K562 (cell line): ENCODE results near the gene FAM50A. TPM values are rescaled to one million over a fixed set of nuclear protein-coding genes. Genes with fewer than 3 reads are reported as not detected.
A peak's percentile ranks its signal among the peaks of the same experiment; 100 is the strongest.

ENCODE experiments used
- CHD2 ChIP-seq: IDR thresholded peaks from 2 replicates; pipeline ENCODE4 v1.6.1; 2011; ENCODE audit warnings: low read depth, low read length
- KAT2B ChIP-seq: IDR thresholded peaks from one replicate; pipeline ENCODE4 v1.6.1; 2012; ENCODE audit warnings: low read depth, mild to moderate bottlenecking, control low read depth, inconsistent platforms, low read length, moderate library complexity
- MBD2 ChIP-seq: sonication (generic); IDR thresholded peaks from 2 replicates; pipeline ENCODE4 v1.6.1; 2016; ENCODE audit warnings: low read depth, borderline replicate concordance
- NELFE ChIP-seq: IDR thresholded peaks from 2 replicates; pipeline ENCODE4 v1.6.1; 2011; ENCODE audit warnings: mild to moderate bottlenecking; ENCODE audit not compliant: insufficient read depth, insufficient read length
- NFIX ChIP-seq: fragments of 250-450 bp; sonication (Bioruptor Pico); IDR thresholded peaks from 2 replicates; pipeline ENCODE4 v1.4.0; 2020; ENCODE audit warnings: low read depth, mild to moderate bottlenecking, moderate library complexity
- POLR2AphosphoS5 ChIP-seq: IDR thresholded peaks from 2 replicates; pipeline ENCODE4 v1.6.1; 2011; ENCODE audit warnings: mild to moderate bottlenecking, low read depth, low read length, moderate library complexity; ENCODE audit not compliant: control insufficient read depth, insufficient read depth
- PRMT5 ChIP-seq: sonication (generic); formaldehyde crosslinking; IDR thresholded peaks from 2 replicates; pipeline ENCODE4 v1.5.0; 2020; ENCODE audit warnings: missing genetic modification reagents
- RFX7 ChIP-seq: fragments of 250-450 bp; sonication (Bioruptor Pico); IDR thresholded peaks from 2 replicates; pipeline ENCODE4 v1.5.1; 2021; ENCODE audit warnings: mild to moderate bottlenecking
- SAP30 ChIP-seq: fragments of 200-600 bp; sonication (generic); IDR thresholded peaks from 2 replicates; pipeline ENCODE4 v1.6.1; 2012; ENCODE audit warnings: borderline replicate concordance, low read depth, mild to moderate bottlenecking, moderate library complexity, low read length, control low read depth, inconsistent platforms; ENCODE audit not compliant: insufficient read depth, poor library complexity, severe bottlenecking
- SMC3 ChIP-seq: conservative IDR thresholded peaks from 2 replicates; pipeline ENCODE4 v1.6.1; 2011; ENCODE audit warnings: low read depth, low read length, improper control_type of control experiment; ENCODE audit not compliant: insufficient read depth
- TGIF2 ChIP-seq: sonication (generic); formaldehyde crosslinking; IDR thresholded peaks from 2 replicates; pipeline ENCODE4 v1.8.1; 2022; ENCODE audit warnings: mild to moderate bottlenecking, missing genetic modification reagents, moderate library complexity
- VEZF1 ChIP-seq: fragments of 200-800 bp; sonication (Bioruptor generic); IDR thresholded peaks from 2 replicates; pipeline ENCODE4 v1.6.1; 2017; ENCODE audit warnings: missing genetic modification characterization, missing compliant biosample characterization
- ZBTB1 ChIP-seq: sonication (generic); formaldehyde crosslinking; IDR thresholded peaks from 2 replicates; pipeline ENCODE4 v1.8.1; 2023; ENCODE audit warnings: missing genetic modification reagents, low read depth, mild to moderate bottlenecking, borderline replicate concordance
- ZBTB2 ChIP-seq: fragments of 450-650 bp; IDR thresholded peaks from 2 replicates; pipeline ENCODE4 v1.6.1; 2016; ENCODE audit warnings: antibody characterized with exemption
- ZNF224 ChIP-seq: sonication (generic); formaldehyde crosslinking; IDR thresholded peaks from 2 replicates; pipeline ENCODE4 v1.8.0; 2022; ENCODE audit warnings: mild to moderate bottlenecking, missing genetic modification reagents
- ZSCAN29 ChIP-seq: fragments of 450-650 bp; IDR thresholded peaks from 2 replicates; pipeline ENCODE4 v1.6.1; 2017
- polyA plus RNA-seq, 8 experiments: library from polyadenylated mRNA; depleted of rRNA in 4 of 8; stranded (reverse) in 5 of 8; unstranded in 3 of 8; fragments of >200 nt; fragmentation: Nextera tagmentation in 2 of 8; fragmentation: Illumina TruSeq in 1 of 8; extraction: Ambion mirVana in 2 of 8; extraction: Trizol in 1 of 8; gene quantifications; 2 replicates each; pipeline versions ENCODE4 v1.2.1 to v1.2.3, GENCODE V29; 2011 to 2014; ENCODE audit warnings: inconsistent platforms in 1 of 8, missing spikeins in 1 of 8
- total RNA-seq, 7 experiments: library from RNA; depleted of rRNA in 6 of 7; stranded (reverse); fragments of >200 nt in 6 of 7; fragmentation: Illumina TruSeq in 2 of 7; extraction: Trizol in 2 of 7; gene quantifications; 2 replicates each; pipeline versions ENCODE4 v1.2.1 to v1.2.3, GENCODE V29; 2011 to 2021; ENCODE audit warnings: low replicate concordance in 1 of 7
- TF ChIP-seq, protein P1 (sequence below): fragments of 150-350 bp; IDR thresholded peaks from 2 replicates; pipeline ENCODE4 v1.6.1; 2014; ENCODE audit warnings: low read depth, mild to moderate bottlenecking, low read length, borderline replicate concordance

FAM50A gene
- total and polyA plus RNA-seq, 9 of the 15 experiments (the other 6 are each of a cell fraction or from before 2014, with no cell fraction given) = 4.4 to 114 (median 67.3) TPM

- TF ChIP-seq ZBTB2 (no peak), SAP30 (no peak), ZSCAN29 (no peak), POLR2AphosphoS5 (no peak), VEZF1 (CRISPR knock-in tag) (peak; percentile 93), CHD2 (peak; percentile 67), NELFE (no peak), ZBTB1 (CRISPR knock-in tag) (peak; percentile 99), PRMT5 (CRISPR knock-in tag) (no peak), SMC3 (no peak), RFX7 (no peak), NFIX (CRISPR knock-in tag) (no peak), MBD2 (no peak), KAT2B (no peak), TGIF2 (CRISPR knock-in tag) (no peak), ZNF224 (CRISPR knock-in tag) (no peak)
- TF ChIP-seq, protein P1, sequence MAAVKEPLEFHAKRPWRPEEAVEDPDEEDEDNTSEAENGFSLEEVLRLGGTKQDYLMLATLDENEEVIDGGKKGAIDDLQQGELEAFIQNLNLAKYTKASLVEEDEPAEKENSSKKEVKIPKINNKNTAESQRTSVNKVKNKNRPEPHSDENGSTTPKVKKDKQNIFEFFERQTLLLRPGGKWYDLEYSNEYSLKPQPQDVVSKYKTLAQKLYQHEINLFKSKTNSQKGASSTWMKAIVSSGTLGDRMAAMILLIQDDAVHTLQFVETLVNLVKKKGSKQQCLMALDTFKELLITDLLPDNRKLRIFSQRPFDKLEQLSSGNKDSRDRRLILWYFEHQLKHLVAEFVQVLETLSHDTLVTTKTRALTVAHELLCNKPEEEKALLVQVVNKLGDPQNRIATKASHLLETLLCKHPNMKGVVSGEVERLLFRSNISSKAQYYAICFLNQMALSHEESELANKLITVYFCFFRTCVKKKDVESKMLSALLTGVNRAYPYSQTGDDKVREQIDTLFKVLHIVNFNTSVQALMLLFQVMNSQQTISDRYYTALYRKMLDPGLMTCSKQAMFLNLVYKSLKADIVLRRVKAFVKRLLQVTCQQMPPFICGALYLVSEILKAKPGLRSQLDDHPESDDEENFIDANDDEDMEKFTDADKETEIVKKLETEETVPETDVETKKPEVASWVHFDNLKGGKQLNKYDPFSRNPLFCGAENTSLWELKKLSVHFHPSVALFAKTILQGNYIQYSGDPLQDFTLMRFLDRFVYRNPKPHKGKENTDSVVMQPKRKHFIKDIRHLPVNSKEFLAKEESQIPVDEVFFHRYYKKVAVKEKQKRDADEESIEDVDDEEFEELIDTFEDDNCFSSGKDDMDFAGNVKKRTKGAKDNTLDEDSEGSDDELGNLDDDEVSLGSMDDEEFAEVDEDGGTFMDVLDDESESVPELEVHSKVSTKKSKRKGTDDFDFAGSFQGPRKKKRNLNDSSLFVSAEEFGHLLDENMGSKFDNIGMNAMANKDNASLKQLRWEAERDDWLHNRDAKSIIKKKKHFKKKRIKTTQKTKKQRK = no peak
These were observed 6.8 kb upstream of the FAM50A start, which contains the start of gene GDI1 (continued) for GRCh38 chrX:154436983-154437752.
